AG09319 (cell line): ENCODE data around the gene HECTD3.
"Not testable (repeated sequence)": the region's sequence is repeated elsewhere in the genome, so short reads cannot be mapped to it uniquely, and the experiment has no call there.

ENCODE experiments used
- DNase-seq: peaks from one replicate; pipeline ENCODE4 v3.0.0-alpha.2; 2010; ENCODE audit warnings: low read depth; ENCODE audit errors: extremely low read depth
- CTCF ChIP-seq: IDR thresholded peaks from 2 replicates; pipeline ENCODE4 v1.5.1; 2011; ENCODE audit warnings: low read depth, mild to moderate bottlenecking, inconsistent platforms, low read length, moderate library complexity

The HECTD3 gene

GRCh38 chr1:45008076-45008475 is 3.0 kb downstream of the HECTD3 start:
- TF ChIP-seq CTCF: no peak
- DNase-seq: no peak

GRCh38 chr1:45007311-45007710 is 3.8 kb downstream of the HECTD3 start:
- DNase-seq: no peak
- no peak for TF ChIP-seq CTCF

GRCh38 chr1:45005761-45006160 is 5.4 kb downstream of the HECTD3 start:
- no peak for TF ChIP-seq CTCF
- no peak for DNase-seq

- no peak for TF ChIP-seq CTCF
- no peak for DNase-seq
Observed at GRCh38 chr1:45004281-45004920, 6.7 kb downstream of the HECTD3 start.

- DNase-seq: no peak
Observed at GRCh38 chr1:45003741-45004140, 7.4 kb downstream of the HECTD3 start.

GRCh38 chr1:45002650-45003645 is 8.2 kb downstream of the HECTD3 start:
- no peak for TF ChIP-seq CTCF
- no peak for DNase-seq

More at GRCh38 chr1:45003741-45004140, 7.4 kb downstream of the HECTD3 start:
- no peak for TF ChIP-seq CTCF

- not testable (repeated sequence) for DNase-seq
Observed at GRCh38 chr1:45001576-45001975, 9.5 kb downstream of the HECTD3 start.
